K562 (cell line): ENCODE results near the gene CARD9. TPM values are rescaled to one million over a fixed set of nuclear protein-coding genes. Genes with fewer than 3 reads are reported as not detected.
A peak's percentile ranks its signal among the peaks of the same experiment; 100 is the strongest.

Source experiments
- ATAC-seq: fragments of 200-7000 bp; cut with Tn5 transposase; 3 replicates; pipeline ENCODE4 v1.9.1; 2020; ENCODE audit warnings: moderate library complexity
- BruUV-seq: library from RNA; stranded (reverse); fragments of 400-500 nt; replicated peaks from 2 replicates; lab custom pipeline; 2021; lab: Mats Ljungman, UMichigan
- CTCF ChIA-PET: fragments of 300-600 bp; formaldehyde crosslinking; extraction: SDS; loops from one replicate; lab custom pipeline; 2021; ENCODE audit warnings: low intra/inter-chr PET ratio; lab: Yijun Ruan, JAX
- POLR2A ChIA-PET: fragments of 300-600, 350-650 bp; sonication (Branson Sonifier 250); formaldehyde crosslinking; extraction: SDS; loops from one replicate; lab custom pipeline; 2021; ENCODE audit warnings: antibody characterized with exemption, inconsistent platforms; lab: Yijun Ruan, JAX
- DNase-seq, 4 experiments: peaks; one replicate each; pipeline versions ENCODE4 v3.0.0 to v3.0.0-alpha.2; 2011 to 2018; ENCODE audit warnings: low spot score in 3 of 4, mixed read lengths in 3 of 4; ENCODE audit errors: extremely low read depth in 1 of 4
- FAIRE-seq: peaks from 2 replicates; lab custom pipeline; 2011; peaks lifted over from hg19 to GRCh38; lab: Jason Lieb, UNC
- H2AFZ ChIP-seq: 2 replicates; pipeline ENCODE4 v1.6.0; 2011; ENCODE audit warnings: low read depth, low read length, control low read depth, inconsistent platforms
- H3K27ac ChIP-seq: fragments of 200-600 bp; 3 replicates; pipeline ENCODE4 v1.8.0; 2011; ENCODE audit warnings: low read depth, mild to moderate bottlenecking, control low read depth, inconsistent platforms, low read length, moderate library complexity, mixed read lengths; ENCODE audit errors: extremely low read depth
- H3K27me3 ChIP-seq, 2 experiments: fragments of 300-600 bp in 1 of 2; 2 replicates in 1 of 2; 3 replicates in 1 of 2; pipeline versions ENCODE4 v1.6.0 to v1.8.0; 2011; ENCODE audit warnings: inconsistent platforms in 2 of 2, low read length in 2 of 2, mild to moderate bottlenecking in 1 of 2, mixed read lengths in 1 of 2, moderate library complexity in 1 of 2; ENCODE audit not compliant: control insufficient read depth in 2 of 2, insufficient read depth in 2 of 2
- H3K36me3 ChIP-seq: fragments of 300-600 bp; 3 replicates; pipeline ENCODE4 v1.8.0; 2011; ENCODE audit warnings: mild to moderate bottlenecking, low read length, inconsistent platforms; ENCODE audit not compliant: control insufficient read depth, insufficient read depth
- H3K4me1 ChIP-seq, 2 experiments: fragments of 200-600 bp in 1 of 2; replicated peaks in 1 of 2; 2 replicates in 1 of 2; 3 replicates in 1 of 2; pipeline versions ENCODE4 v1.5.1 to v1.8.0; 2011; ENCODE audit warnings: inconsistent platforms in 2 of 2, low read length in 2 of 2, mild to moderate bottlenecking in 1 of 2, mixed read lengths in 1 of 2, moderate library complexity in 1 of 2; ENCODE audit not compliant: control insufficient read depth in 2 of 2, insufficient read depth in 2 of 2
- H3K4me2 ChIP-seq: 2 replicates; pipeline ENCODE4 v1.6.1; 2011; ENCODE audit warnings: low read length, control low read depth, inconsistent platforms, mixed read lengths; ENCODE audit not compliant: insufficient read depth
- H3K4me3 ChIP-seq: fragments of 200-600 bp; sonication (generic), shearing (Covaris generic); 2 replicates; pipeline ENCODE4 v1.5.1; 2016; ENCODE audit warnings: control low read depth, inconsistent platforms
- H3K79me2 ChIP-seq: fragments of 200-600 bp; 3 replicates; pipeline ENCODE4 v1.8.0; 2011; ENCODE audit warnings: low read length, inconsistent platforms; ENCODE audit not compliant: control insufficient read depth, insufficient read depth
- H3K9ac ChIP-seq, 2 experiments: 2 replicates each; pipeline versions ENCODE4 v1.6.0 to v1.6.1; 2011; ENCODE audit warnings: low read depth in 2 of 2, low read length in 2 of 2, control low read depth in 1 of 2, inconsistent platforms in 1 of 2, mild to moderate bottlenecking in 1 of 2, mixed read lengths in 1 of 2; ENCODE audit not compliant: insufficient read depth in 1 of 2
- H3K9me1 ChIP-seq: one replicate; pipeline ENCODE4 v1.6.0; 2011; ENCODE audit warnings: inconsistent platforms, mild to moderate bottlenecking, low read length, moderate library complexity; ENCODE audit not compliant: control insufficient read depth, insufficient read depth
- H3K9me3 ChIP-seq: replicated peaks from 2 replicates; pipeline ENCODE4 v1.5.1; 2011; ENCODE audit warnings: low read depth, low read length, inconsistent platforms; ENCODE audit not compliant: control insufficient read depth, insufficient read depth
- H4K20me1 ChIP-seq: replicated peaks from 2 replicates; pipeline ENCODE4 v1.6.1; 2011; ENCODE audit warnings: low read length, inconsistent platforms, mixed read lengths; ENCODE audit not compliant: control insufficient read depth, insufficient read depth
- CEBPG ChIP-seq, 3 experiments: fragments of 200-800 bp in 1 of 3; sonication (Bioruptor generic) in 1 of 3; sonication (generic) in 1 of 3; formaldehyde crosslinking in 1 of 3; IDR thresholded peaks in 2 of 3; conservative IDR thresholded peaks in 1 of 3; 2 replicates each; pipeline versions ENCODE4 v1.6.1 to v1.8.0; 2016 to 2022; ENCODE audit warnings: missing compliant biosample characterization in 2 of 3, missing genetic modification characterization in 2 of 3, mild to moderate bottlenecking in 1 of 3, missing genetic modification reagents in 1 of 3
- CHAMP1 ChIP-seq: fragments of 450-650 bp; IDR thresholded peaks from 2 replicates; pipeline ENCODE4 v1.6.1; 2016; ENCODE audit warnings: mild to moderate bottlenecking
- CHD1 ChIP-seq: fragments of 200-600 bp; sonication (generic); IDR thresholded peaks from one replicate; pipeline ENCODE4 v1.6.1; 2012; ENCODE audit warnings: mild to moderate bottlenecking, moderate library complexity, low read length, inconsistent platforms
- CREBBP ChIP-seq: IDR thresholded peaks from one replicate; pipeline ENCODE4 v1.6.1; 2012; ENCODE audit warnings: low read depth, mild to moderate bottlenecking, control low read depth, inconsistent platforms, low read length
- ETV1 ChIP-seq: fragments of 450-650 bp; conservative IDR thresholded peaks from 2 replicates; pipeline ENCODE4 v1.6.1; 2016; ENCODE audit warnings: missing genetic modification characterization, control low read depth, low read depth, missing compliant biosample characterization
- MBD2 ChIP-seq: sonication (generic); IDR thresholded peaks from 2 replicates; pipeline ENCODE4 v1.6.1; 2016; ENCODE audit warnings: low read depth, borderline replicate concordance
- MECOM ChIP-seq: fragments of 250-450 bp; sonication (Bioruptor Pico); IDR thresholded peaks from 2 replicates; pipeline ENCODE4 v1.8.0; 2022; ENCODE audit warnings: inconsistent platforms
- NFE2L1 ChIP-seq: fragments of 450-650 bp; IDR thresholded peaks from 2 replicates; pipeline ENCODE4 v1.6.1; 2016; ENCODE audit warnings: missing genetic modification characterization, low read depth, mild to moderate bottlenecking, missing compliant biosample characterization, moderate library complexity, borderline replicate concordance
- POLR2G ChIP-seq: fragments of 200-400 bp; formaldehyde crosslinking; IDR thresholded peaks from 2 replicates; pipeline ENCODE4 v1.6.1; 2017; ENCODE audit warnings: low read depth, mild to moderate bottlenecking, antibody characterized with exemption, low read length, moderate library complexity
- RAD51 ChIP-seq: fragments of 450-650 bp; IDR thresholded peaks from 2 replicates; pipeline ENCODE4 v1.7.1; 2016; ENCODE audit warnings: low read depth, mild to moderate bottlenecking, borderline replicate concordance
- RBM15 ChIP-seq: fragments of 200-400 bp; formaldehyde crosslinking; IDR thresholded peaks from 2 replicates; pipeline ENCODE4 v1.6.1; 2018; ENCODE audit warnings: mild to moderate bottlenecking, low read length, moderate library complexity; ENCODE audit not compliant: insufficient read depth
- ZNF23 ChIP-seq: fragments of 250-450 bp; sonication (Bioruptor Pico); IDR thresholded peaks from 2 replicates; pipeline ENCODE4 v1.4.0; 2020; ENCODE audit warnings: mild to moderate bottlenecking
- ZNF79 ChIP-seq: fragments of 250-450 bp; sonication (Bioruptor Pico); IDR thresholded peaks from 2 replicates; pipeline ENCODE4 v1.4.0; 2020; ENCODE audit warnings: low read depth, mild to moderate bottlenecking, moderate library complexity
- WGBS: fragments of 100-300 bp; shearing (Covaris generic); methylation state at CpG from one replicate; pipeline ENCODE4 v1.1.6; 2016; ENCODE audit warnings: low coverage, mixed read lengths; ENCODE audit not compliant: insufficient coverage; ENCODE audit errors: missing lambda C conversion rate; 5-methylcytosine and 5-hydroxymethylcytosine counted together
- in situ Hi-C: fragments of 300-500 bp; cut with MboI; formaldehyde crosslinking; loops from 4 replicates; pipeline ENCODE4 v1.15.0; 2018; ENCODE audit warnings: inconsistent platforms, mixed read lengths
- intact Hi-C: fragments of 100-400 bp; cut with micrococcal nuclease; formaldehyde crosslinking; loops from 2 replicates; pipeline ENCODE4 v1.14.2; 2022
- polyA plus RNA-seq, 8 experiments: library from polyadenylated mRNA; depleted of rRNA in 4 of 8; stranded (reverse) in 5 of 8; unstranded in 3 of 8; fragments of >200 nt; fragmentation: Nextera tagmentation in 2 of 8; fragmentation: Illumina TruSeq in 1 of 8; extraction: Ambion mirVana in 2 of 8; extraction: Trizol in 1 of 8; gene quantifications; 2 replicates each; pipeline versions ENCODE4 v1.2.1 to v1.2.3, GENCODE V29; 2011 to 2014; ENCODE audit warnings: inconsistent platforms in 1 of 8, missing spikeins in 1 of 8
- total RNA-seq, 7 experiments: library from RNA; depleted of rRNA in 6 of 7; stranded (reverse); fragments of >200 nt in 6 of 7; fragmentation: Illumina TruSeq in 2 of 7; extraction: Trizol in 2 of 7; gene quantifications; 2 replicates each; pipeline versions ENCODE4 v1.2.1 to v1.2.3, GENCODE V29; 2011 to 2021; ENCODE audit warnings: low replicate concordance in 1 of 7
- TF ChIP-seq, protein P1 (sequence below): sonication (generic); formaldehyde crosslinking; IDR thresholded peaks from 2 replicates; pipeline ENCODE4 v1.8.1; 2023; ENCODE audit warnings: mild to moderate bottlenecking, missing genetic modification reagents

CARD9 gene
- total and polyA plus RNA-seq, 9 of the 15 experiments (the other 6 are each of a cell fraction or from before 2014, with no cell fraction given), result 1.7 to 53.0 (median 9.7) TPM

DNA sequence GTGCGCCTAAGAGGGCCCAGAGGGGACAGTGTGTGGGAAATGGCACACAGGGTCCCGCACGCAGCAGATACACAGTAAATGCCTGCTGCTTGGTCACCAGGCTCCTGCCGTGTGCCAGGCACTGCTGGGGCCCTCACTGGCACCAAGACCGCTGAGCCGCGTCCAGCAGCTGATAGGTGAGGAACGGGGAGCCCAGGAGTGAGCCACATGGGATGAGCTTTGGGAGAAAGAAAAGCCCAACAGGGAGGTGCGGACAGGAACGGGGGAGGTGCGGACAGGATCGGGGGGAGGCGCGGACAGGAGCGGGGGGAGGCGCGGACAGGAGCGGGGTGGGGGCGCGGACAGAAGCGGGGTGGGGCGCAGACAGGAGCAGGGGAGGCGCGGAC is 29.6 kb downstream of the CARD9 start:
- Histone ChIP-seq H3K4me2 (no peak overlapping the region), H3K9ac (peak overlapping the region in 1 of 2 experiments; percentile 91; a peak in 2 of 4 replicates), H3K4me1 (peaks cover 19 to 97% of the 10 kb centered on the region in 2 experiments), H3K4me3 (no peak overlapping the region), H2AFZ (no peak overlapping the region), H3K79me2 (no peaks in the 10 kb centered on the region), H3K36me3 (peaks cover 7% of the 10 kb centered on the region; the same call in 1 of the 3 replicates), H4K20me1 (no peaks in the 10 kb centered on the region), H3K9me3 (no peaks in the 10 kb centered on the region), H3K27ac (no peak overlapping the region), H3K27me3 (no peaks in the 10 kb centered on the region), H3K9me1 (peaks cover 6% of the 10 kb centered on the region)
- TF ChIP-seq MECOM (CRISPR knock-in tag) (no peak), CHAMP1 (no peak), POLR2G (peak; percentile 37; the same call in 1 of the 2 replicates), ETV1 (no peak), ZNF79 (CRISPR knock-in tag) (no peak), CEBPG (CRISPR knock-in tag; IDR thresholded peaks at IDR 0.05) (no peak), CEBPG (tag; conservative IDR thresholded peaks at IDR 0.05 in 1 of 2, IDR thresholded peaks at IDR 0.05 in 1 of 2) (no peak), CHD1 (no peak), RAD51 (no peak), RBM15 (no peak), ZNF23 (CRISPR knock-in tag) (no peak), MBD2 (no peak), NFE2L1 (tag) (no peak), CREBBP (no peak)
- TF ChIP-seq, protein P1, sequence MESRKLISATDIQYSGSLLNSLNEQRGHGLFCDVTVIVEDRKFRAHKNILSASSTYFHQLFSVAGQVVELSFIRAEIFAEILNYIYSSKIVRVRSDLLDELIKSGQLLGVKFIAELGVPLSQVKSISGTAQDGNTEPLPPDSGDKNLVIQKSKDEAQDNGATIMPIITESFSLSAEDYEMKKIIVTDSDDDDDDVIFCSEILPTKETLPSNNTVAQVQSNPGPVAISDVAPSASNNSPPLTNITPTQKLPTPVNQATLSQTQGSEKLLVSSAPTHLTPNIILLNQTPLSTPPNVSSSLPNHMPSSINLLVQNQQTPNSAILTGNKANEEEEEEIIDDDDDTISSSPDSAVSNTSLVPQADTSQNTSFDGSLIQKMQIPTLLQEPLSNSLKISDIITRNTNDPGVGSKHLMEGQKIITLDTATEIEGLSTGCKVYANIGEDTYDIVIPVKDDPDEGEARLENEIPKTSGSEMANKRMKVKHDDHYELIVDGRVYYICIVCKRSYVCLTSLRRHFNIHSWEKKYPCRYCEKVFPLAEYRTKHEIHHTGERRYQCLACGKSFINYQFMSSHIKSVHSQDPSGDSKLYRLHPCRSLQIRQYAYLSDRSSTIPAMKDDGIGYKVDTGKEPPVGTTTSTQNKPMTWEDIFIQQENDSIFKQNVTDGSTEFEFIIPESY (CRISPR knock-in tag), result 0 out of 2 replicates have a peak, but pooled peaks have one; percentile 63
- DNase-seq (no peak), ATAC-seq (no peak), FAIRE-seq (no peak)
- 78% methylated on average over 10 of the region's 24 CpGs for WGBS
- no TSS peak for BruUV-seq
- in situ Hi-C loops (loop anchor here (25.0 kb wide), 1 partner anchor 293 kb away; no protein-coding TSS in a partner anchor), intact Hi-C loops (no loop called here)
- POLR2A ChIA-PET, result no interaction called here
- CTCF ChIA-PET, result no interaction called here
